Astrocyte of the hippocampus (primary cell): ENCODE results near the gene SELENOS.

Experiments used
- DNase-seq: peaks from one replicate; pipeline ENCODE4 v3.0.0; 2011; ENCODE audit warnings: low read depth, low spot score

SELENOS gene, protein sequence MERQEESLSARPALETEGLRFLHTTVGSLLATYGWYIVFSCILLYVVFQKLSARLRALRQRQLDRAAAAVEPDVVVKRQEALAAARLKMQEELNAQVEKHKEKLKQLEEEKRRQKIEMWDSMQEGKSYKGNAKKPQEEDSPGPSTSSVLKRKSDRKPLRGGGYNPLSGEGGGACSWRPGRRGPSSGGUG

GRCh38 chr15:101277038-101277822 is at the start of gene SELENOS:
Gene SELENOS (minus strand): TSS chr15:101277485. CDS start chr15:101277417, 68 bp downstream.
- DNase-seq = peak; percentile 97

DNA sequence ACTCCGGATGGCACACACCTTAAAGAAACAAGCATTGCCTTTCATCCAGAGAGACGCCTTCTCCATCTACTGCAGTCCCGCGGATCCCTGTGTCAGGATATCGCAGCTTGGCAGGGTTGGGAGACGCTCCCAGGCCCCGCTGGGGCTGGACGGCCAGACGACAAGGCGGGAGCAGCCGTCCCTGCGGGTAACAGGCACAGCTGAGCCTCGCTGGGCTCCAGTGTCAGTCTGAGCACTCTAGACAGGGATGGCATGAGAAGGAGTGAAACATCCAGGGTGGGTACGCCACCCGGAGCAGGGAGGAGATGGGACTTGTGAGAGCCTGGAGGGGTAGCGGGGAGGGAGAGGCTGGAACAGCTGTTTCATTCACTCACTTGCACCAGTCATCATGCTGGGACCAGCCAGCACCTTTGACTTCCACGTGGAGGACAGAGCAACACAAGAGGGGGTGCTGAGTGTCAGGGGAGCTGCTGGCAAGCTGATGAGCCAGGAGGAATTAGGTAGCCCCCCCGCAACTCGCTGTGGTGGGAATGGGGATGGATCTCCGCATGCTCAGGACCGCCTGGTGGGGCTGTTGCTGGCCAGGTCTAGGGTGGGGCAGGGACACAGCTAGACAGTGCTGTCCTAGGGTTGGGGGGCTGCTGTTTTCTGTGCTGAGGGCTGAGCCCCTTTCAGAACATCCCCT is 49.3 kb upstream of the SELENOS start:
- DNase-seq = no peak

DNA sequence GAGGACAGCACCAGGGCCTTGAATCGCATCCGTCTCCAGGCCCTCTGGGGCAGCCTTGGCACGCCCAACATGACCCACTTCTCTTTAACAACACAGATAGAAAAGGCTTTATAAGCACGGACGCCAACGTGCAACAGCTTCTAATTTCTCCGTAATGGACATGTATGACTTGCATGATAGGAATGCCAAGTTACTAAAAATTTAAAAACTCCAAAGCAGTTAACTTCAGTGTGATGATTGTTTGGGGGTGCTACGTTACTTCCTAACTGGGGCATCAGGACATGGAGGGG is 48.7 kb upstream of the SELENOS start:
- no peak for DNase-seq

- no peak for DNase-seq
These were observed 48.2 kb upstream of the SELENOS start for GRCh38 chr15:101325263-101326025.

GRCh38 chr15:101324524-101325177 is 47.4 kb upstream of the SELENOS start:
- DNase-seq = no peak

- no peak for DNase-seq
These were observed 46.7 kb upstream of the SELENOS start for GRCh38 chr15:101323793-101324523.

- DNase-seq = no peak
These were observed 45.7 kb upstream of the SELENOS start for GRCh38 chr15:101322854-101323477.

- no peak for DNase-seq
These were observed 44.9 kb upstream of the SELENOS start for GRCh38 chr15:101322016-101322695.

DNA sequence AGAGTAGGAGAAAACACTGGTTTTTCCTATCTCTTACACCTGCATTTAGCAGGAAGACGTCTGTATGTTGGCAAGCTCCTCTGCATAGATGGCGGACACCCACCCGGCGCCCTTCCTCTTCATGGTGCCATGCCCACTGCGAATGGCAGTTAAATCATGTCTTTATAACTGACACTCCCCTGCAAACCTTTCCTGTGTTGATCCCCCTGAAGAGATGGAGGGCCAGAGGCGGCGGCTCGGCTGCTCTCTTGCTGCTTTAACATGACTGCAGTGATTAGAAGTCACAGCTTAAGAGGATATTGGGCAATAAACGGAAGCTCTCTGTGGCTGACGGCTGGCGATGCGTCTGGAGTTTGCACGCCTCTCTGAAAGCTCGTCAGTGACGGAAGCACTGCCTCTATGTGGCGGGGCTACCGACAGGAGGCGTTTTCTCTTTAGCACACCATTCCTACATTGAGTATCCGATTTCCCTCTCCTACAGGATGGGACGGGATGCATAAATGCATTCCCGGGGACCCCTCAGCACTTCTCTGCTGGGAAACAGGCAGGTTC is 43.3 kb upstream of the SELENOS start:
- DNase-seq = no peak

- DNase-seq = no peak
These were observed 41.6 kb upstream of the SELENOS start for GRCh38 chr15:101318839-101319238.

GRCh38 chr15:101318147-101318819 is 41.0 kb upstream of the SELENOS start:
- DNase-seq = no peak

DNA sequence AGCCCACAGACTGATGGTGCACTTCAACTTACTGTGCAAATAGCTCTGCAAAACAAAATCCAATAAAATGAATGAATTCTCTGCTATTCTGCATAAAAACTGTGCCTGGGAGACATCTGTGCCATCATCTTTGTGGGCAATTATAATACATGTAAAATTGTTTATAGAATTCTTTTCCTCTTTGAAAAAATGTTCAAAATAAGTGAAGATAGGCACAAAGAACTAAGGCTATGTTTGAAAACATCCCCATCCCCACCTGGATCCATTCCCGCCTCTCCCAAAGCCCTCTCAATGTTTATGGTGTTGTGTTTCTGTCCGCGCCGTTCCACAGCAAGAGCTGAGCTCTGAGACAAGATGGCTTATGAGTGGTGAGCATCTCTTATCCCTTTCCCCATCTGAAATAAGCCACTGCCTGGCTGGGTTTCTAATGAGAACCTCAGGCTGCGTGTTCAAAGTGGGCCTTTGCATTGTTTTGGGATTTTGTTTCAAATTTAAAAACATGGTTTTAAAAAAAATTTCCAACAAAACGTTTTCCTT is 40.1 kb upstream of the SELENOS start:
- DNase-seq = no peak

GRCh38 chr15:101316529-101316928 is 39.2 kb upstream of the SELENOS start:
- DNase-seq = no peak

DNA sequence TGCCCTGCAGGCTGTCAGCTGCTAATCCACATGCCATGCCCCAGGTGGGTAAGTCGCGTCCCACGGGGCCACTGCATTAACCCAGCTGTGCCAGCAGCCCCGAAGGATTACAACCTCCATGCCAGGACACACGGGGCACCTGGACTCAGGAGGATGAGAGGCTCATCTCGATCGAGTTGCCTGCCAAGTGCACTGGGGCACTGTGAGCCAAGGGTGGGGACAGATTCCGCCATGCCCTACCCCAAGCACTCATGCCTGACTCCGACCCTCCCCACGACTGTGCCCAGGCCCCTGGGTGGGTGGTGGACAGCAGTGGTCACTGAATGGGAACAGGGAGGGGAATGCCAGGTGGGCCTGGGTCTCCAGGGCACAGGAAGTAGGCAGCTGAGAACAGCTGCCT is 38.5 kb upstream of the SELENOS start:
- DNase-seq = no peak

- DNase-seq = no peak
These were observed 37.2 kb upstream of the SELENOS start for GRCh38 chr15:101314336-101315125.

DNA sequence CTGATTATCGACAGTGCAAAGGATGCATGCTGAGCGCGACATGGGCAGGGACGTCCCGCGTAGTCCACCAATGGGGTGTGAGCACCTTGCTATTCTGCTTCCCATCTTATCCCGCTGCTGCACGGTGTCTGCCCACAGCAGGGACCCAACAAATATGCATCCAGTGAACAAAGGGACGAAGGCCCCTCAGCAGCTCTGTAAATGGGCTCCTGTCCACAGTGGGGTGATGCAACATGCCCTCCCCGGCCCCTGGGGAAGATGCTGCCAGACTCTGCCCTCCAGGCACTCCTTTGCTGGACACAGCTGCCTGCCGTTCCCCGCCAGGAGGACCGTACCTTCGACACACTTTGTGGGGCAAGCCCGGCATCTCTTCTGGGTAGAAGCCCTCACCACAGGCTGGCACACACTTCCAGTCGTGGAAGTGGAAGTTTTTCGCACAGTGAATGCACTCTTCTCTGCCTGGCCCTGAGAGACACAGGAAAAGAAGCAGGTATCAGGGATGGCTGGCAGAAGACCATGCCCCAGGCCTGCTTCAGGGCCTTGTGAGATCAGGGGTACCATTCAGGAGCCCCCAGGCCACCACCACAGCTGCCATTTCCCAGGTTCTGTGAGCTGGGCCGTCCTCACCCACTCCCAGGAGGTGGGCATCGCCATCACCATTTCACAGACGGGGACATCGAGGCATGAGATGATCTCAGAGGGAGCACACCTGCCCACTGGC is 35.9 kb upstream of the SELENOS start:
- no peak for DNase-seq

DNA sequence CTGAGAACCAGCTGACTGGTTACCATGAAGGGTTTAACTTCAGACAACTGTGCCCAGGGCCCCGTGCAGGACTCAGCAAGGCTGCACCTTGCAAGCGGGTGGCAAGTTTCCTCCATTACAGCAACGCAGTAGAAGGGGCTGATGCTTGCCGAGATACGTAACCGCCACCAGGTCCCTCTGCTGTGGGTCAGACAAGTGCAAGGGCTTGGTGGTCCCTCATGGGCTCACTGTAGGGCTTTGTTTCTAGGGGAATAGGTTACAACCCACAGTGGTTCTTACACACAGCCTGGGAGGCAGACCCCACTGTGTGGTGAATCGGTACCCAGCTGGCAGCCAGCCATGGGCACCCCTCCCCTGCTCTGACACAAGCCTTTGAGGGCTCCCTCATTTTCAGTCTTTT is 33.2 kb upstream of the SELENOS start:
- DNase-seq = no peak

GRCh38 chr15:101310161-101310480 is 32.8 kb upstream of the SELENOS start:
- no peak for DNase-seq
